GM20431 (cell line): ENCODE data around the gene PHLDB1.

Experiments
- in situ Hi-C: fragments of 300-500 bp; cut with MseI, MboI; formaldehyde crosslinking; loops from one replicate; pipeline ENCODE4 v1.15.0; 2020; ENCODE audit warnings: low sequenced_read_pairs; ENCODE audit not compliant: unreplicated experiment

PHLDB1 gene

DNA sequence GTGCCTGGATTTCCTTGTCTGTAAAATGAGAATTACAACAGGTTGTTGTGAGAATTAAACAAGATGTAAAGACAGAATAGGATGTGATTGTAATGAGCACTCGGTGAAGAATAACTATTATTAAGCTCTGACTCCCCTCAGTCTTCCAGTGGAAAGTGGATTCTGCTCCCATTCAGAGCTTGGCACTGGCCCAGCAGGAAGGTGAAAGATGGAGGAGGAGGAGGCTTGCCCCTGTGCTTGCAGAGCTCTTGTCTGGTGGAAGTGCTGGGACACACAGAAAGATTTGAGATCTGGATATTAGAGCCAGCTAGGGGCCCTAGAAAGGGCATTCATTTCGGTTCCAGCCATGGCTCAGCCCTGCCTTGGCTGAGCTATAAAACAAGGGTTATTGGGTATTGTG, 28.2 kb downstream of the PHLDB1 start:
- in situ Hi-C loops, result no loop called here

GRCh38 chr11:118636569-118637290, 29.3 kb downstream of the PHLDB1 start:
- in situ Hi-C loops, result no loop called here

DNA sequence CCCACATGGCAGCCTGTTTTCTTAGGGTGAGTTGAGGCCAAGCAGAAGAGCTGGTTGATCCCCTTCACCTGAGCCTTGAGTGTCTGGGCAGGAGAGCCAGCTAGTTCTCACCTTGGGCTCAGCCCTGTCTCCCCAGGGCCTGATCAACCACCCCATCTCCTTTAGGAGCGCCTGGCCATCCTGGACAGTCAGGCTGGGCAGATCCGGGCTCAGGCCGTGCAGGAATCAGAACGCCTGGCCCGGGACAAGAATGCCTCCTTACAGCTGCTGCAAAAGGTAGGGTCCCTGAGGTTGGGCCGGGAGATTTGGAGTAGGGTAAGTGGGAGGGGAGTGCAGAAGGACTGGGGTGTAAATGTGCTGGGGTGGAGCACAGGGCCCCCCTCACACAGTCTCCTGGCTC, 31.3 kb downstream of the PHLDB1 start:
- in situ Hi-C loops, result no loop called here

GRCh38 chr11:118639899-118640298, 32.5 kb downstream of the PHLDB1 start:
- in situ Hi-C loops, result no loop called here

DNA sequence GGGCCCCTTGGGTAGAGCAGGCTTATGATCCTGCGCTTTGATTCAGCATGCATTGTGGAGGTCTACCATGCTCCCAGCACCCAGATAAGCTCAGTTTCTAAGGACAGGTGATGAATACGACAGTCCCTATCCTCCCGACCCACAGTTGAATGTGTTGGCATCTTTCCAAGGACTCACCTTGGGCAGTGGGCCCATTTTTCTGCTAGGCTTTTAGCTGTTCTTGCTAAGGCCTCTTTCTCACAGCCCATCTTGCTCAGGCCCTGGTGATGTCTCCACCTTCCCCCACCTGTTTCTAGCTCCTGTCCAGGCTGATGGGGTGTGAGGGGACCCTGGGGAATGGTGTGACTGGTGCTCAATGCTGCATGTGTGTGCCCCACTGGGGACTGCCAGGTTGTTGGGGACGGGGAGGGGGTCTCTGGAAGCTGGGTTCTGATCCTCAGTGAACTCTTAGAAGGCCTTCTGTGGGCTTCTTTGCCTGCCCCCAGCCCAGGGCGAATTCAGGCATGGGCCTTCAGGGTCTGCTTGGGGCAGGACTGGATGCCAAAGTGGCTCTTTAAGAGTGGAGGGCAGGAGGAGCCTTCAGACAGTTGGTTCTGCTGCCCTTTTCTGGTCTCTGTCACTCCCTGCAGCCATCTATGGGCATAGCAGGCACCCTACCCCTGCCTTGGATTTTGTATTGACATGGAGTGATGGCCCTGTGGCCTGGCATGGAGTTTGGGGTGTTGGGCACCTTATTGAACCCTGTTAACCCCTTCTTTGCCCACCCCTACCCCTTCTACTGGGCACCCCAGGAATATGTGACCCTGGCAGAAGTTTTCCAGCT, 33.1 kb downstream of the PHLDB1 start:
- in situ Hi-C loops, result no loop called here

- in situ Hi-C loops, result no loop called here
These were observed 34.1 kb downstream of the PHLDB1 start for GRCh38 chr11:118641397-118642019.

DNA sequence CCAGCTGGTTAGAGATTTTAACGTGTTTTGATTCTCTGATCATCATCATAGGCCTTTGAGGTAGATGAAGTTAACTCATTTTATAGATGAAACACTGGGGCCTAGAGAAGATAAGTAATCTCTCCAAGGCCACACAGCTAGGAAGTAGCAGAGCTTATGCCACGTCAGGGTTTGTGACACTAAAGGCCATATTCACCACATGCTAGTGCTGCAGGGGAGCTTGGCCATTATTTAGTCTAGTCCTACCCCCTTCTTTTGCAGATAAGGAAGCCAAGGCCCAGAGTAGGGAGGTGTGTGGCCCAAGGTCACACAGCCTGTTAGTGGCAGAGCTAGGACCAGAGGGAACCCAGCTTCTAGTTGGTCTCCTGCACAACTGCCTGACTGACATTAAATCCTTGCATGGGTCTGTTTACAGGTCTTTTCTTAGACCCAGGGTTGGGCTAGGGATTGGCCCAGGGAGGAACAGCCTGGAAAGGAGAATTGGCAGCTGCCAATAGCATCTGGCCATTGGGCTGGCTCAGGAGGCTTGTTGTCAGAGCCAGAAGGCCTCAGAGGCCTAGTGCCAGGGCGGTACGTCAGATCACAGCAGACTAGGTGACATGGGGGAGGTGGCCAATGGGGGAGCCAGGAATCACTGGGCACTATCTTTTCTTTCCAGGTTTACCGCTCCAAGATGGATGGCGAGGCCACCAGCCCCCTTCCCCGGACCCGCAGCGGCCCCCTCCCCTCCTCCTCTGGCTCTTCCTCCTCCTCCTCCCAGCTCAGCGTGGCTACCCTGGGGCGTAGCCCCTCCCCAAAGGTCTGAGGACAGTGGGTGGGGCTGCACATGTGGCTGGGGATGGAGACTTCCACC, 36.0 kb downstream of the PHLDB1 start:
- in situ Hi-C loops, result no loop called here

- in situ Hi-C loops, result no loop called here
These were observed 36.6 kb downstream of the PHLDB1 start for GRCh38 chr11:118643995-118644345.

DNA sequence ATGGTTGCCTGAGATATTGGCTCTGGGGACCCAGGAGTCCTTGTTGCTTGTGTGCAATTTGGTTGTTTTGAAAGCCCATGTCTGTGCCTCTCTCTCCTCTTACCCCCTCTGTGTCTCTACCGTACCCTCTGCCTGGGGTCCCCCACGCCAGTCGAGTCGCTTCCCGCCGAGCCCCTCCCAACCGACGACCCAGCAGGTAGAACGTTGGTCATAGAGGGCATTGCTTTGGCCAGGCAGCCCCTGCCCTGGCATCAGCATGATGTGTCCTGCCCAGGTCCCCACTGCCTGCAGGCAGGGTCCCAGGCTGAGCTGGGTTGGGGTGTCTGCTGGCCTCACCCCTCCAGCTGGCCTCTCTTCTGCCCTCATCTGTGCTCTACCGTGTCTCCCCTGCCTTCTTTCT, 37.1 kb downstream of the PHLDB1 start:
- in situ Hi-C loops, result no loop called here

GRCh38 chr11:118645066-118645715, 37.8 kb downstream of the PHLDB1 start:
- in situ Hi-C loops, result no loop called here

DNA sequence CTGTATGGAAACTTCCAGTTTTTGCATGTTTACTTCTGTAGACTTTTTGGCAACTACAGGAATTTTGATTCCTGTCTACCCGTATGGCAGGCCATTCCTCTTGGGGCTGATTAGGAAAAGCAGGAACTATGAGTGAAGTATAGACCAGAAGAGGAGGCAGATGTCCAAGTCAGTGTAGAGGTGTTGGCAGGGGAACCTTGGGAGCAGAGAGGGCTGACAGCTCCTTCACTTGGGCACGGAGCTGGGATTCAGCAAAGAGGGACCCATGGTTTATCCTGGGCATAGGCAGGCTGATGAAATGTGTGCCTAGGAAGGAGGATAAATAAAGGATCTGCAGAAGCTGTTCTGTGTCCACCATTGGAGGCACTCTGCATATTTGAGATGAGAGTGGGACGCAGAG, 39.0 kb downstream of the PHLDB1 start:
- in situ Hi-C loops, result no loop called here

- in situ Hi-C loops, result no loop called here
These were observed 40.9 kb downstream of the PHLDB1 start for GRCh38 chr11:118648291-118648690.

GRCh38 chr11:118649941-118650340, 42.5 kb downstream of the PHLDB1 start:
- in situ Hi-C loops, result no loop called here

DNA sequence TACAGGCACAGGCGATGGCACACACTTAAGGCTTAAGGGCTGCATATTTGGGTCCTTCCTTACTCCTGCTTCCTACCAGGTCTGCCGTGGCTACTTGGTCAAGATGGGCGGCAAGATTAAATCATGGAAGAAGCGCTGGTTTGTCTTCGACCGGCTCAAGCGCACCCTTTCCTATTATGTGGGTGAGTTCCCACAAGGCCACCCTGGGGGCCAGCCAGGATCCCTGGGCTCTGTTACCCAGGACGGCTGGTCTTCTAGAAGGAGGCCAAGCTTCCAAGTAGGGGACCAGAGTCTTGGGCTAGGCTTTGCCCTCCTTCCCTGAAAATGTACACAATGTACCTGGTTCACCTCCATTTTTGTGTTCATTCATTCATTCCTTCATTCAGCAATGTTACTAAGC, 43.0 kb downstream of the PHLDB1 start:
- in situ Hi-C loops, result no loop called here

DNA sequence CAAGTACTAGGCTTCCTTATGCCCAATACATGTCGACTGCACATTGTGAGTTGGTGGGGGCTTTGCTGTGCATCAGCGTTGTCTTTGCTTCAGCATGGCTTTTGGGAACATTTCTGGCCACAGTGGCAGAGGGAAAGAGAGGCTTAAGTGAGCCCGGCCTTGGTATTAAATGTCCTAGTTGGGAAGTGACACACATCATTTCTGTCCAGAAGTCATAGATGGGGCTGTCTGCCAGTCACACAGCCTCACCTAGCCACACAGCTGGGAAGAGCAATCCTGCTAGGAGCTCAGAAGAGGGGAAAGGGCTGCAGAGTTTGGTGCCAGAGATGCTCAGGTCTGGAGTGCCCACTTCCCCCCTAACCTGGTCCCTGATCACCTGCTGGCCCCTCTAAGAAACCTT, 44.4 kb downstream of the PHLDB1 start:
- in situ Hi-C loops, result no loop called here

DNA sequence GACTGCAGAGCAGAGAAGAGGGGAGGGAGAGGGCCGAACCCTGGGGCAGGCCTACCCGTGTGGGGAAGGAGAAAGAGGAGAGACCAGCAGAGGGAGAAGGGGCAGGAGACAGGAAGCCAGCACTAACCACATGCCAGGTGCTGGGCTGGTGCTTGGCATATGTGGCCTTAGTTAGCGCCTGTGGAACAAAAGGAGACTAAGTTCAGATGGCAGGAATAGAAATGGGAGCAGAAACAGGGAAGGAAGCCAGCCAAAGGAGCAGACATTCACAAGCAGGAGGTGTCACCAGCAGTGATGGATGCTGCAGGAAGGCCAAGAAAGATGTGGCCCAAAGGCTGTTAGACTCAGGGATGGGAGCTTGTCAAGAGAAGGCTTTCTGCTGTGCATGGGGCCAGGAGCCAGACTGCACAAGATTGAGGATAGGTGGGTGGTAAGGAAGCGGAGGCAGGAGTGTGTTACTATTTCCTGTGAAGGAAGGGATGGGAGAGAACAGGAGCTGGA, 45.3 kb downstream of the PHLDB1 start:
- in situ Hi-C loops, result no loop called here

GRCh38 chr11:118653684-118654390, 46.4 kb downstream of the PHLDB1 start:
- in situ Hi-C loops, result no loop called here

DNA sequence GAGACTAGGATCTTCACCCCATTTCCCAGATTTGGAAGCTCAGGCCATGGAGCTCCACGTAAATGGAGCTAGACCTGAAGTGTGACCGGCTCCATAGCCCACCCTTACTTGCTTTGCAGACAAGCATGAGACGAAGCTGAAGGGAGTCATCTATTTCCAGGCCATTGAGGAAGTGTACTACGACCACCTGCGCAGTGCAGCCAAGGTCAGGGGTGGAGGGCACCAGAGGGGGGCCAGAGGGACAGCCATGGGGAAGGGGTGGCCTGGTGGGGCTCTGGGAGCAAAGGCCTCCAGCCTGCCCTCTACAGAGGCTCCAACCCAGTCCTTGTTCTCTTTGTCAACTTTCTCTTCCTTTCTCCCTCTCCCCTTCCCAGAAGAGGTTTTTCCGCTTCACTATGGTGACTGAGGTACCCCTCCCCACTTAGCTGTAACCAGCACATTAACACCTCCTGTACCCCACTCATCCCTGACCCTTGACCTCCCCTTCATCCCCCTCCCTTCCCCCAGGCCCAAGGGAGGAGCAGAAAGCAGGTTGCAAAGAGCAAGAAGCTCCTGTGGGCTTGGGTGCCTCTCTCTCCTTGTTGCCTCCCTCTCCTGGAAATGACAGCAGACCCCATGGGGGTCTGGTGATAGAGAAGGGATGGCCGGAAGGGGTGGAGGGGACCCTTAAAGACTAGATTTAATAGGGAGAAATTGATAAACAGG, 48.2 kb downstream of the PHLDB1 start:
- in situ Hi-C loops, result no loop called here
